ENCODE results near the gene MAML2.
"Not testable (repeated sequence)": the region's sequence is repeated elsewhere in the genome, so short reads cannot be mapped to it uniquely, and the experiment has no call there.

The MAML2 gene

DNA sequence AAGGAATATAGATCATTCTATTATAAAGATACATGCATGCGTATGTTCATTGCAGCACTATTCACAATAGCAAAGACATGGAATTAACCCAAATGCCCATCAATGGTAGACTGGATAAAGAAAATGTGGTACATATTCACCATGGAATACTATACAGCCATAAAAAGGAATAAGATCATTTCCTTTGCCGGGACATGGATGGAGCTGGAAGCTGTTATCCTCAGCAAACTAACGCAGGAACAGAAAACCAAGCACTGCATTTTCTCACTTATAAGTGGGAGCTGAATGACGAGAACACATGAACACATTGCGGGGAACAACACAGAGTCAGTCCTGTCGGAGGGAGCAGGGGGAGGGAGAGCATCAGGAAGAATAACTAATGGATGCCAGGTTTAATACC is 57.0 kb downstream of the MAML2 start:
- not testable (repeated sequence) for H2BK12ac ChIP-seq (ENCODE audit: low read length in 2 of 2); H2BK120ac ChIP-seq (ENCODE audit: low read depth, low read length)

DNA sequence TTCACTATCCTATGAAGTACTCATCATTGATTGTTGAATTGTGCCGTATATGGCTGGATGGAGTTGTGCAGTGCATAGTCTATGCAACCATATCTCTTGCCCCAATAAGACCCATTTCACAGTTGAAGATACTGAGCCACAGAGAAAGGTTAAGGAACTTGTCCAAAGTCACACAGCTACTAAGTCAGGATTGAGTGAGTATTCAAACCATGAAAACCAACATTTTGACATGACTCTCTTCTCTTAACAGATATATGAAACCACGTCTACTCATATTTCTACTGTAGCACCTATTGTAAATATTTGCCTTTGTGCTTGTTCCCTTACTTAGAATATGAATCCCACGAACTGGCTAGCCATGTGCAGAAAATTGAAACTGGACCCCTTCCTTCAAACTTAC is 58.1 kb downstream of the MAML2 start:
- H3K9me3 ChIP-seq (ENCODE audit: control insufficient read depth, low read length) = no peaks in the 10 kb centered on the region
- H3K4me3 ChIP-seq (ENCODE audit: insufficient read depth in 1 of 2, low read depth in 1 of 2, low read length in 2 of 2) = no peak overlapping the region
- no peak overlapping the region for H2BK12ac ChIP-seq (ENCODE audit: low read length in 2 of 2)
- peaks cover 3 to 4% of the 10 kb centered on the region in 2 experiments for H3K36me3 ChIP-seq (ENCODE audit: control insufficient read depth in 1 of 2, insufficient read depth in 2 of 2, low read depth in 1 of 2, low read length in 2 of 2)
- H2BK120ac ChIP-seq (ENCODE audit: low read depth, low read length) = no peak overlapping the region
- no peak overlapping the region for H3K4ac ChIP-seq (ENCODE audit: low read depth in 1 of 2, low read length in 2 of 2)
- no peak overlapping the region for H2AK5ac ChIP-seq (ENCODE audit: low read length, severe bottlenecking)
- no peak overlapping the region for H3K14ac ChIP-seq (ENCODE audit: low read length in 2 of 2)
- H2BK15ac ChIP-seq (ENCODE audit: low read depth, poor library complexity, severe bottlenecking) = no peak overlapping the region
- no peak overlapping the region for H4K91ac ChIP-seq (ENCODE audit: low read length)
- DNase-seq = no peak
- H2AFZ ChIP-seq (ENCODE audit: low read depth, low read length) = no peak overlapping the region
- no peak overlapping the region for H3K4me2 ChIP-seq (ENCODE audit: low read length, poor library complexity, severe bottlenecking)
- no peak overlapping the region for H4K8ac ChIP-seq (ENCODE audit: low read length)
- no peak overlapping the region for H3K18ac ChIP-seq (ENCODE audit: low read depth in 1 of 2, low read length in 2 of 2)
- H3K23ac ChIP-seq (ENCODE audit: low read length in 2 of 2) = no peak overlapping the region
- peaks cover 14% of the 10 kb centered on the region for H3K79me1 ChIP-seq (replicated peaks; ENCODE audit: low read length, poor library complexity, severe bottlenecking)
- 92% methylated on average over 3 of the region's 3 CpGs for WGBS
- H3K27me3 ChIP-seq (ENCODE audit: control insufficient read depth in 1 of 2, insufficient read depth in 1 of 2, low read length in 2 of 2) = no peaks in the 10 kb centered on the region
- H3K27ac ChIP-seq (ENCODE audit: low read length, poor library complexity, severe bottlenecking) = no peak overlapping the region
- H2BK5ac ChIP-seq (ENCODE audit: low read depth, low read length, poor library complexity, severe bottlenecking) = no peak overlapping the region
- H3K4me1 ChIP-seq (ENCODE audit: control insufficient read depth, insufficient read depth, low read depth, low read length) = no peaks in the 10 kb centered on the region
- H3K9ac ChIP-seq (ENCODE audit: low read length) = no peak overlapping the region

More for the DNA sequence above, 57.0 kb downstream of the MAML2 start:
- not testable (repeated sequence) for H4K8ac ChIP-seq (ENCODE audit: low read length); H3K4me2 ChIP-seq (ENCODE audit: low read length, poor library complexity, severe bottlenecking); H2AFZ ChIP-seq (ENCODE audit: low read depth, low read length); H3K27ac ChIP-seq (ENCODE audit: low read length, poor library complexity, severe bottlenecking); H2BK15ac ChIP-seq (ENCODE audit: low read depth, poor library complexity, severe bottlenecking); H3K27me3 ChIP-seq (ENCODE audit: control insufficient read depth in 1 of 2, insufficient read depth in 1 of 2, low read length in 2 of 2); DNase-seq; H4K91ac ChIP-seq (ENCODE audit: low read length); H2BK5ac ChIP-seq (ENCODE audit: low read depth, low read length, poor library complexity, severe bottlenecking); H3K4me1 ChIP-seq (ENCODE audit: control insufficient read depth, insufficient read depth, low read depth, low read length); H3K4me3 ChIP-seq (ENCODE audit: insufficient read depth in 1 of 2, low read depth in 1 of 2, low read length in 2 of 2); H3K9ac ChIP-seq (ENCODE audit: low read length); H2AK5ac ChIP-seq (ENCODE audit: low read length, severe bottlenecking); H3K9me3 ChIP-seq (ENCODE audit: control insufficient read depth, low read length); H3K14ac ChIP-seq (ENCODE audit: low read length in 2 of 2); H3K18ac ChIP-seq (ENCODE audit: low read depth in 1 of 2, low read length in 2 of 2); H3K36me3 ChIP-seq (ENCODE audit: control insufficient read depth in 1 of 2, insufficient read depth in 2 of 2, low read depth in 1 of 2, low read length in 2 of 2); H3K4ac ChIP-seq (ENCODE audit: low read depth in 1 of 2, low read length in 2 of 2); H3K23ac ChIP-seq (ENCODE audit: low read length in 2 of 2)
- WGBS = 98% methylated on average over 5 of the region's 6 CpGs
- peaks cover 12% of the 10 kb centered on the region for H3K79me1 ChIP-seq (replicated peaks; ENCODE audit: low read length, poor library complexity, severe bottlenecking)

DNA sequence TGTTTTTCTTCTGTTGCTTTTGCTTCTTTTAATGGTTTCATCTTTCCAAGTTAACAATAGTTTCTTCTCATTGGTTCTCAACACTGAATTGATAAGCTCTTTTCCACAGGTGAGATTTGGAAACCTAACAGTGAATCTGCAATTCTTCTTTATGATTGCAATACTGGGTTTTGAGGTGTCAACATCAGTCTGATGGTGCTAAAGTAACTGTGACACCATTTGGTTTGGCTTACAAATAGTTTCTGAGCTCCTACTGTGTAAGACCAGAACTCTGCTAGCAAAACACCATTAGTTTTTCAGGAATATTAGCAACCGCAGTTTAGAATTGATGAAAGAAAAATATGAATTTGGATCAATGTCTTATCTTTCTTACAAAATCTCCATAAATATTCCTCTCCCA is 58.6 kb downstream of the MAML2 start:
- Histone ChIP-seq H3K4me3 (ENCODE audit: insufficient read depth in 1 of 2, low read depth in 1 of 2, low read length in 2 of 2) (no peak overlapping the region), H2BK15ac (ENCODE audit: low read depth, poor library complexity, severe bottlenecking) (no peak overlapping the region), H4K8ac (ENCODE audit: low read length) (no peak overlapping the region), H3K18ac (ENCODE audit: low read depth in 1 of 2, low read length in 2 of 2) (no peak overlapping the region), H3K79me1 (replicated peaks; ENCODE audit: low read length, poor library complexity, severe bottlenecking) (peaks cover 14% of the 10 kb centered on the region), H3K4me2 (ENCODE audit: low read length, poor library complexity, severe bottlenecking) (no peak overlapping the region), H3K9ac (ENCODE audit: low read length) (no peak overlapping the region), H2BK120ac (ENCODE audit: low read depth, low read length) (no peak overlapping the region), H4K91ac (ENCODE audit: low read length) (no peak overlapping the region), H3K23ac (ENCODE audit: low read length in 2 of 2) (no peak overlapping the region), H2AK5ac (ENCODE audit: low read length, severe bottlenecking) (no peak overlapping the region), H3K36me3 (ENCODE audit: control insufficient read depth in 1 of 2, insufficient read depth in 2 of 2, low read depth in 1 of 2, low read length in 2 of 2) (peaks cover 3 to 4% of the 10 kb centered on the region in 2 experiments), H3K4ac (ENCODE audit: low read depth in 1 of 2, low read length in 2 of 2) (no peak overlapping the region), H3K14ac (ENCODE audit: low read length in 2 of 2) (no peak overlapping the region), H3K27me3 (ENCODE audit: control insufficient read depth in 1 of 2, insufficient read depth in 1 of 2, low read length in 2 of 2) (no peaks in the 10 kb centered on the region), H2AFZ (ENCODE audit: low read depth, low read length) (no peak overlapping the region), H3K4me1 (ENCODE audit: control insufficient read depth, insufficient read depth, low read depth, low read length) (peaks cover 2% of the 10 kb centered on the region), H3K27ac (ENCODE audit: low read length, poor library complexity, severe bottlenecking) (no peak overlapping the region), H3K9me3 (ENCODE audit: control insufficient read depth, low read length) (no peaks in the 10 kb centered on the region), H2BK5ac (ENCODE audit: low read depth, low read length, poor library complexity, severe bottlenecking) (no peak overlapping the region), H2BK12ac (ENCODE audit: low read length in 2 of 2) (no peak overlapping the region)
- DNase-seq = no peak
- no CpG with 5 or more reads among the region's 1 CpG for WGBS

DNA sequence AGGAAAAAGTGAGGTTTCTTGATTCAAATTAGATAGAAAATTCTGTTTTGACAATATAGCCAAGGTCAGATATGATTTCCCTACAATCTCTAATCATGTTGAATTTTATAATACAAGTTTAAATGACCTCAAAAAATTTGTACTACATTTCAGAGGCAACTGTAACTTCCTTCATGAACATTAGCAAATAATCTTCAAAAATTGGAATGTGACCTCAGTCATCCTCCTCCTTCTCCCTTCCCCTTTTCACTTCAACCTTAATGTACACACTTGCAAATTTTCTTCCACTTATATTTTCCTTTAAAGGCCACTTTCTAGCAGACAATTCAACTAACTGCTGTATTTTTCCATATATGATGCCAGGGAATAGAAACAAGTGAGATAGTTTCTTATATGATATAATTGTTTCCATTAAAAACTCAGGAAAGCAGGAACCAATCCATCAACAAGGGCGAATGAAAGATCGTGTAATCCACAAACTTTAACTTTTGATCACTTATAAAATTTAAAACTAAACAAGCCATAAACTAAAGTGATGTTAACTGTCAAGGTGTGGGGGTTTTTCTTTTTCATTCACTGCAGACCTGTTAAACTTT is 60.3 kb downstream of the MAML2 start:
- Histone ChIP-seq H3K23ac (ENCODE audit: low read length in 2 of 2) (no peak overlapping the region), H3K9ac (ENCODE audit: low read length) (no peak overlapping the region), H3K4me1 (ENCODE audit: control insufficient read depth, insufficient read depth, low read depth, low read length) (peaks cover 2% of the 10 kb centered on the region), H4K8ac (ENCODE audit: low read length) (no peak overlapping the region), H3K79me1 (replicated peaks; ENCODE audit: low read length, poor library complexity, severe bottlenecking) (peaks cover 19% of the 10 kb centered on the region), H3K4me2 (ENCODE audit: low read length, poor library complexity, severe bottlenecking) (no peak overlapping the region), H4K91ac (ENCODE audit: low read length) (no peak overlapping the region), H3K4me3 (ENCODE audit: insufficient read depth in 1 of 2, low read depth in 1 of 2, low read length in 2 of 2) (no peak overlapping the region), H3K4ac (ENCODE audit: low read depth in 1 of 2, low read length in 2 of 2) (no peak overlapping the region), H3K14ac (ENCODE audit: low read length in 2 of 2) (no peak overlapping the region), H3K18ac (ENCODE audit: low read depth in 1 of 2, low read length in 2 of 2) (no peak overlapping the region), H2BK5ac (ENCODE audit: low read depth, low read length, poor library complexity, severe bottlenecking) (no peak overlapping the region), H2AFZ (ENCODE audit: low read depth, low read length) (no peak overlapping the region), H3K27me3 (ENCODE audit: control insufficient read depth in 1 of 2, insufficient read depth in 1 of 2, low read length in 2 of 2) (no peaks in the 10 kb centered on the region), H2BK12ac (ENCODE audit: low read length in 2 of 2) (no peak overlapping the region), H3K36me3 (ENCODE audit: control insufficient read depth in 1 of 2, insufficient read depth in 2 of 2, low read depth in 1 of 2, low read length in 2 of 2) (peaks cover 3 to 4% of the 10 kb centered on the region in 2 experiments), H3K27ac (ENCODE audit: low read length, poor library complexity, severe bottlenecking) (no peak overlapping the region), H3K9me3 (ENCODE audit: control insufficient read depth, low read length) (no peaks in the 10 kb centered on the region), H2BK15ac (ENCODE audit: low read depth, poor library complexity, severe bottlenecking) (no peak overlapping the region), H2AK5ac (ENCODE audit: low read length, severe bottlenecking) (no peak overlapping the region), H2BK120ac (ENCODE audit: low read depth, low read length) (no peak overlapping the region)
- WGBS = no CpG with 5 or more reads among the region's 2 CpGs
- no peak for DNase-seq

Data from mesenchymal stem cell (in vitro differentiated cells and primary cell).